ENCODE results near the gene FAM124B.
A peak's percentile ranks its signal among the peaks of the same experiment; 100 is the strongest.

FAM124B gene

DNA sequence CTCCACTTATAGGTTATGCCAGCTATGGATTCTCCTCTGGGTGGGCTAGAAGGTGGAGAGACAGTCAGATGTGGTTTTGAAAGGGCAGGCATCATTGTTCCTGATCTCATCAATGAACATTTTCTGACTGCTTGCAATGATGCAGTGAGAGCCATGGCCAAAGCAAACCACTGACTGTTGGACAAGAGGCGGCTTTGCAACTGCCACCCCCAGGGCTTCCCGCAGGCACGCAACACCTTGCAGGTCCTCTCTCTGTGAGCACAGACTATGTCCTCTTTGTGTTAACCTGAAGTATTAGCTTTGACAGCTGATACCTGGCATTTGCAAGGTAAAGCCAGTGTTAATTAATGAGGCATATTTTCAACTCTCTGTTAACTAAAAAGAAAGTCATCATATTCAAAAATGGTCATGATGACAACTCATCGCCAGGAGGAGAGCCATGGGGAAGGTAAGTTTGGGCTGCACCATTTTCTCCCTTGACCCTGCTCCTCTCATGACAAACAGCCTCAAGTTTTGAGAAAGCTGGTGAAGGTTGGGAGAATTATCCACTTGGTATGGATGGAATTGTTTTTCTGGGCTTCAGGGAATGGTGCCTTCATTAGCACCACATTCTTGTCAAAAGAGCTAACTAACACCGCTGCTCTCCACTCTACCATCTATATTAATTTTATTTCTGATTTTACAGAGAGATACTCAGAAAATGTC lies 14.9 kb upstream of the FAM124B start:
- in situ Hi-C loops (cut with HindIII; ENCODE audit: low sequenced_read_pairs): no loop called here
- TF ChIP-seq, protein P1, sequence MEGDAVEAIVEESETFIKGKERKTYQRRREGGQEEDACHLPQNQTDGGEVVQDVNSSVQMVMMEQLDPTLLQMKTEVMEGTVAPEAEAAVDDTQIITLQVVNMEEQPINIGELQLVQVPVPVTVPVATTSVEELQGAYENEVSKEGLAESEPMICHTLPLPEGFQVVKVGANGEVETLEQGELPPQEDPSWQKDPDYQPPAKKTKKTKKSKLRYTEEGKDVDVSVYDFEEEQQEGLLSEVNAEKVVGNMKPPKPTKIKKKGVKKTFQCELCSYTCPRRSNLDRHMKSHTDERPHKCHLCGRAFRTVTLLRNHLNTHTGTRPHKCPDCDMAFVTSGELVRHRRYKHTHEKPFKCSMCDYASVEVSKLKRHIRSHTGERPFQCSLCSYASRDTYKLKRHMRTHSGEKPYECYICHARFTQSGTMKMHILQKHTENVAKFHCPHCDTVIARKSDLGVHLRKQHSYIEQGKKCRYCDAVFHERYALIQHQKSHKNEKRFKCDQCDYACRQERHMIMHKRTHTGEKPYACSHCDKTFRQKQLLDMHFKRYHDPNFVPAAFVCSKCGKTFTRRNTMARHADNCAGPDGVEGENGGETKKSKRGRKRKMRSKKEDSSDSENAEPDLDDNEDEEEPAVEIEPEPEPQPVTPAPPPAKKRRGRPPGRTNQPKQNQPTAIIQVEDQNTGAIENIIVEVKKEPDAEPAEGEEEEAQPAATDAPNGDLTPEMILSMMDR (IDR thresholded peaks at IDR 0.05; ENCODE audit: low read depth, low read length, missing control alignments): no peak
- no peak overlapping the region for H3K4me3 ChIP-seq (ENCODE audit: low read depth, low read length)
- DNase-seq (ENCODE audit: low read depth): no peak

DNA sequence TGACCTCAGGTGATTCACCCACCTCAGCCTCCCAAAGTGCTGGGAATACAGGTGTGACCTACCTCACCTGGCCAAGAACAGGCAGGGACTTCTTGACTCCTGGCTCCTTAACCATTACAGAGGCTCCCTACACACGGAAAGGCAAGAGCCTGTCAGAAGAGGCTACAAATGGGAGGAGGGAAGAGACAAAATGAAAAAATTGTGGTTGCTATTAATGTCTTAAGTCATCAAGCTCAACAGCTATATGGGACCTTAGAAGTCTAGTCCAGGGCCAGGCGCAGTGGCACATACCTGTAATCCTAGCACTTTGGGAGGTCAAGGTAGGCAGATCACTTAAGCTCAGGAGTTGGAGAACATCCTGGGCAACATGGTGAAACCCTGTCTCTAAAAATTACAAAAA lies 11.5 kb upstream of the FAM124B start:
- no peak overlapping the region for H3K4me3 ChIP-seq (ENCODE audit: low read depth, low read length)
- in situ Hi-C loops (cut with HindIII; ENCODE audit: low sequenced_read_pairs): no loop called here
- TF ChIP-seq, protein P1 (IDR thresholded peaks at IDR 0.05; ENCODE audit: low read depth, low read length, missing control alignments): no peak
- DNase-seq (ENCODE audit: low read depth): no peak

DNA sequence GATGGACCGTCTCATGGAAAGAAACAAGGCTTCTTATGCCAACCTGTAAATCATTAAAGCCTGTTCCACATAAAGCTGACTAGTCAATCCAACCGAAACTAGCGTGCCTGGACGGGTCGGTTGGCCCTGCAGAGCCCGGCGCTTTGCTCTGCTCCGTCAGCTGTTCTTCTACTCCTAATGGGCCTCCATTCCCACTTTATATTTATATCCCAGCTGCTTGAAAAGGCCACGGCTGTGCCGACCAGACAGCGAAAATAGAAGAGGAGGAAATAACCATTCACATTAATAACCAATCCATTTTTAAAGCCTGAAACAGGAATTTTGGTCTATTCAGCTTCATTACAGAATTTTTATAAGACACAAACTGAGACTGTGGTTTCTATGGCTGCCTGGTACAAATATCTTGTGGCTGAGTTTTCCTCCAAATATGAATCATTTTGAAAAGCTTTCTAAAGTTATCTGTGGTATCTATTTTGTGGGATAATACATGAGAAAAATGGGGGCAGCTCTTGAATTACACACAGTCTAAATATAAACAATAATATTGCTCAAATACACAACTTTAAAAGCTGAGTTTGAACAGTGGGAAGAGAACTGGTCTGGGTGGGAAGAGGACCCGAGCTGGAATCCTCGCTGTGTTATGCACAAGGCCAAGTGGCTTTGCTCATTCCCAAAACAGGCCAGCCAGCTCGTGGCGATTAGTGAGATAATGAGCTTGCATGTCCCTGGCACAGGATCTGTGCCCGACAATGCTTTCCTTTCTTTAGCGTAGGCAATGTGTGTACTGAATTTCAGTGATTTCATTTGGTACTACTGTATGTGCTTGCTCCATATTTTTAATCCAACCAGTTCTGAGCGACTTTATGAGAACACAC lies 10.5 kb upstream of the FAM124B start:
- no peak overlapping the region for H3K4me3 ChIP-seq (ENCODE audit: low read depth, low read length)
- TF ChIP-seq, protein P1 (IDR thresholded peaks at IDR 0.05; ENCODE audit: low read depth, low read length, missing control alignments): no peak
- peak; percentile 27 for DNase-seq (ENCODE audit: low read depth)
- in situ Hi-C loops (cut with HindIII; ENCODE audit: low sequenced_read_pairs): no loop called here

DNA sequence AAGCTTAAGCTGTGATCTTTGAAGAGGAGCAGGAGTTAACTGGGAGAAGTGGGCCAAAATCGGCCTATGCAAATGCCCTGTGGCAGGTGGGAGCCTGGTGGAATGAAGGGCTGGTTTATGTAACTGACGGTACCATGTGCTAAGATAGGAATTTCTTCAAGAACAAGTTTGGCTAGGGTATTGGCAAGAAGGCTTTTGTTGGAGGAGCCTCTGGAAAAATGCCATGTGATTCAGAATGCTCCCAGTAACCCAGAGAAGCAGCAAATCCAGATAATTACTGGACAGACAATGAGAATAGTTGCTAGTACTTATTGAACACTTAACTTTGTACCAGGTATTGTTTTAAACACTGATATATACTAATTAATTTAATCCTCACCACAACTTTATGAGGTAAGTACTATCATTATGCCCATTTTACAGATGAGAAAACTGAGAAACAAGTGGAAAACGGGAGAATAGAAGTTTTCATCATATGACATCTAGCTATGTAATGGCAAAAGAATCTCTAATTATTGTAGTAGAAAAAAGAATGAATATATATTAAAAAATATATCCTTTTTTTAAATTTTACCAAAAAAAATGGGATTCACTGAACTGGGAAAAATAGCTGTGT lies 9.1 kb upstream of the FAM124B start:
- TF ChIP-seq, protein P1 (IDR thresholded peaks at IDR 0.05; ENCODE audit: low read depth, low read length, missing control alignments): no peak
- no peak overlapping the region for H3K4me3 ChIP-seq (ENCODE audit: low read depth, low read length)
- in situ Hi-C loops (cut with HindIII; ENCODE audit: low sequenced_read_pairs): no loop called here
- no peak for DNase-seq (ENCODE audit: low read depth)

DNA sequence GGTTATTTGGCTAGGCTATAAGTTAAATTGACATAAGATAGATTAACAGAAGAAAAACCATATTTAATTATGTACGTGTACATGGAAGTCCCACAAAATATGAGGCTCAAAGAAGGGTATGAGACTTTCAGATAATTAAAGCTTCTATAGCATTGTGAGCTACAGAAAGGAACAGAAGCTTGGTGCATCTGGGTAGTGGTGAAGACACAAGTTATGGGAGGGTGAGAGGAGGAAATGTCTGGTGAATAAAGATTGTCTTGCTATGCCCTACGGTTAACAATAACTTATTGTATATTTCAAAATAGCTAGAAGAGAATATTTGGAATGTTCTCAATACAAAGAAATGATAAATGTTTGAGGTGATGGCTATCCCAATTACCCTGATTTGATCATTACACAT lies 6.8 kb upstream of the FAM124B start:
- H3K4me3 ChIP-seq (ENCODE audit: low read depth, low read length): no peak overlapping the region
- DNase-seq (ENCODE audit: low read depth): no peak
- TF ChIP-seq, protein P1 (IDR thresholded peaks at IDR 0.05; ENCODE audit: low read depth, low read length, missing control alignments): no peak
- in situ Hi-C loops (cut with HindIII; ENCODE audit: low sequenced_read_pairs): no loop called here

DNA sequence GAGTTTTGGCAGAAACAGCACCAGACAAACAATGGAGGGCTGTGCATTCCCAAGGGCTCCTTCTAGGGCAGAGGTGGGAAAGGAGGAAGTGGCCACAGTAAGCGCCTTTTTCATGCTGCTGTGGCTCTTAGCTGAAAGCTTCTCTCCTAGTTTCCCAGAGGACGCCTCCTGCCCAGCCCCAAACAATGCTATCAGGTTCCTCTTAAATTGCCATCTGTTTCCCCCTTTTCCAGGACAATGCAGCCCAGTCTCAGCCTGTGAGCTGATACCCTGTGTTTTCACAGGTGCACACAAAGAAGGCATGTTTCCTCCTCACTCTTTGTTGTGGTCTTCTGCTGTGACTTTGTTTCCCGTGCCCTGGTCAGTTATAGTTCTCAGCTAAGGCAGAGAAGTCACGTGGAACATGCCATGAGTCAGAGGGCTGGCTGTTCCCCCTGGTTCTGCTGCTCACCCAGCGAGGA lies 5.4 kb upstream of the FAM124B start:
- in situ Hi-C loops (cut with HindIII; ENCODE audit: low sequenced_read_pairs): no loop called here
- no peak overlapping the region for H3K4me3 ChIP-seq (ENCODE audit: low read depth, low read length)
- no peak for DNase-seq (ENCODE audit: low read depth)
- TF ChIP-seq, protein P1 (IDR thresholded peaks at IDR 0.05; ENCODE audit: low read depth, low read length, missing control alignments): no peak

Measured in astrocyte of the cerebellum (primary cell).